ENCODE results near the gene KCNJ16. TPM values are rescaled to one million over a fixed set of nuclear protein-coding genes. Genes with fewer than 3 reads are reported as not detected.

Gene KCNJ16
- total RNA-seq, 1 donor from 2014 or later = 0.62 TPM

- H3K36me3 ChIP-seq = no peaks in the 10 kb centered on the region
- intact Hi-C loops (cut with DNase I) = no loop called here
- H3K27me3 ChIP-seq (ENCODE audit: low read depth) = no peaks in the 10 kb centered on the region
- no peak for DNase-seq
- no peak overlapping the region for H3K4me3 ChIP-seq
- no peak for TF ChIP-seq CTCF (IDR thresholded peaks at IDR 0.05)
- H3K9me3 ChIP-seq = no peaks in the 10 kb centered on the region
- no peaks in the 10 kb centered on the region for H3K4me1 ChIP-seq
- ATAC-seq = no peak
- H3K27ac ChIP-seq = no peak overlapping the region
Observed at GRCh38 chr17:70074236-70074830, 692 bp upstream of the KCNJ16 start.

GRCh38 chr17:70076189-70076588 is 1.2 kb downstream of the KCNJ16 start:
- Histone ChIP-seq H3K4me3 (no peak overlapping the region), H3K27ac (no peak overlapping the region), H3K27me3 (ENCODE audit: low read depth) (no peaks in the 10 kb centered on the region), H3K4me1 (no peaks in the 10 kb centered on the region), H3K36me3 (no peaks in the 10 kb centered on the region), H3K9me3 (no peaks in the 10 kb centered on the region)
- ATAC-seq (no peak), DNase-seq (no peak)
- no peak for TF ChIP-seq CTCF (IDR thresholded peaks at IDR 0.05)
- intact Hi-C loops (cut with DNase I) = no loop called here

- TF ChIP-seq CTCF (IDR thresholded peaks at IDR 0.05) = no peak
- Histone ChIP-seq H3K4me3 (no peak overlapping the region), H3K4me1 (no peaks in the 10 kb centered on the region), H3K9me3 (no peaks in the 10 kb centered on the region), H3K36me3 (no peaks in the 10 kb centered on the region), H3K27ac (no peak overlapping the region), H3K27me3 (ENCODE audit: low read depth) (no peaks in the 10 kb centered on the region)
- ATAC-seq = no peak
- DNase-seq = no peak
- intact Hi-C loops (cut with DNase I) = no loop called here
Observed at GRCh38 chr17:70076831-70077230, 1.8 kb downstream of the KCNJ16 start.

GRCh38 chr17:70078549-70078948 is 3.5 kb downstream of the KCNJ16 start:
- intact Hi-C loops (cut with DNase I) = no loop called here
- DNase-seq = no peak
- no peaks in the 10 kb centered on the region for H3K4me1 ChIP-seq
- H3K9me3 ChIP-seq = no peaks in the 10 kb centered on the region
- H3K27me3 ChIP-seq (ENCODE audit: low read depth) = no peaks in the 10 kb centered on the region
- no peak overlapping the region for H3K4me3 ChIP-seq
- no peak for ATAC-seq
- no peak for TF ChIP-seq CTCF (IDR thresholded peaks at IDR 0.05)
- no peak overlapping the region for H3K27ac ChIP-seq
- no peaks in the 10 kb centered on the region for H3K36me3 ChIP-seq

GRCh38 chr17:70078994-70079531 is 4.0 kb downstream of the KCNJ16 start:
- ATAC-seq = no peak
- no peak overlapping the region for H3K4me3 ChIP-seq
- H3K9me3 ChIP-seq = no peaks in the 10 kb centered on the region
- H3K36me3 ChIP-seq = no peaks in the 10 kb centered on the region
- H3K27me3 ChIP-seq (ENCODE audit: low read depth) = no peaks in the 10 kb centered on the region
- TF ChIP-seq CTCF (IDR thresholded peaks at IDR 0.05) = no peak
- no peak for DNase-seq
- intact Hi-C loops (cut with DNase I) = no loop called here
- H3K4me1 ChIP-seq = no peaks in the 10 kb centered on the region
- no peak overlapping the region for H3K27ac ChIP-seq

Data from lower lobe of right lung (tissue), 2 donors.